Femur (tissue), 1 donor: ENCODE results near the gene MATCAP1.
A peak's percentile ranks its signal among the peaks of the same experiment; 100 is the strongest.

ENCODE experiments used
- DNase-seq: peaks from one replicate; pipeline ENCODE4 v3.0.0-alpha.2; 2017

MATCAP1 gene

DNA sequence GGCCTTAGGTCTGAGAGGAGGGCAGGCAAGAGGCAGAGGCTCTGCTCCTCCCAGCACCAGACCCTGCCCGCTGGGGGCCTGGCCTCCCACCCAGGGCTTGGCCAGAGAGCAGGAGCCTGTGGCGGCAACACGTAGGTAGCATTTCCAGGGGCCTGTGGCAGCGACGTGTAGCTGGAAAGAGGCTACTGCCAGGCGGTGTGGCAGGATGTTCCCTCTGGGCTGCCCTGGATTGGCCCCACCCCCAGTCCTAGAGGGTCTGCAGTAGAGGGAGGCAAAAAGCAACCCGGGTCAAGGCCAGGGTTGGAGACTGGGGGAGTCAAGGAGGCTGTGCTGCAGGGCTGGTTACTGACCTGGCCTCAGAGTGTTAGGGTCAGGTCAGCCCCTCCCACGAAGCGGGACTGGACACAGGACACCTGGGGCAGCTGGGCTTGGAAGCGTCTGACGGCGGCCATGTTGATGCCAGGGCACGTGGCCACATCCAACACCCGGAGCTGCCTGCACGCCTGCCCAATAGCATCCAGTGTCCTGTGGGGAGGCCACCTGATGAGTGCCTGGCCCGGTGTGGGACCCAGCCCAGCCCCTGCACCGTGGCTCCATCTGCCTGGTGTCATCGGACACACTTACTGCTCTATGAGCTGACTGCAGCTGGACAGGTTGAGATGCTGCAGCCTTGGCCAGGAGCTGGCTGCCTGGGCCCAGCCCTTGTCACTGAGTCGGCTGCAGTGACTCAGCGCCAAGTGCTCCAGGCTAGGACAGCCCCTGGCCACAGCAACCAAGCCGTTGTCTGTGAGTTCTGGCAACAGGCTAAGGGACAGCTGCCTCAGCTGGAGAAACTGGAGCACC is 23.7 kb upstream of the MATCAP1 start:
- no peak for DNase-seq

DNA sequence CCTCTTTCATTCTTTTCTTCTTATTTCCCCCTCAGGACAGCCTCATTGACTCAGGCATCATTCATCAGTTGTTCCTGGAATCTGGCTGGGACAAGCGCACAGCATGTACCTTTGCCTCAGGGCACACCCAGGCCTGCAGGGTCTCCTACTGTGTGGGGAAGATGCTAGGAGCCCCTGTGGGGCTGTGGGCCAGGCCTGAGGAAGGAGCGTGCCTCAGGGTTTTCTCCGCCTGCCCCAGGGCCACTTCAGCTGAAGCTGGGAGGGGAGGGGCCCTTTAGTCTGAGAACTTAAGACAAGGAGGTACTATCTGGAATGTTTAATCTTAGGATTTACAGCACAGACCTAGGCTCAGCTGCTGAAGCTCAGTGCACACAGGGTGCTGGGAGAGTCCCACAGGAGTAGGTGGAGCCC is 23.1 kb upstream of the MATCAP1 start:
- no peak for DNase-seq

DNA sequence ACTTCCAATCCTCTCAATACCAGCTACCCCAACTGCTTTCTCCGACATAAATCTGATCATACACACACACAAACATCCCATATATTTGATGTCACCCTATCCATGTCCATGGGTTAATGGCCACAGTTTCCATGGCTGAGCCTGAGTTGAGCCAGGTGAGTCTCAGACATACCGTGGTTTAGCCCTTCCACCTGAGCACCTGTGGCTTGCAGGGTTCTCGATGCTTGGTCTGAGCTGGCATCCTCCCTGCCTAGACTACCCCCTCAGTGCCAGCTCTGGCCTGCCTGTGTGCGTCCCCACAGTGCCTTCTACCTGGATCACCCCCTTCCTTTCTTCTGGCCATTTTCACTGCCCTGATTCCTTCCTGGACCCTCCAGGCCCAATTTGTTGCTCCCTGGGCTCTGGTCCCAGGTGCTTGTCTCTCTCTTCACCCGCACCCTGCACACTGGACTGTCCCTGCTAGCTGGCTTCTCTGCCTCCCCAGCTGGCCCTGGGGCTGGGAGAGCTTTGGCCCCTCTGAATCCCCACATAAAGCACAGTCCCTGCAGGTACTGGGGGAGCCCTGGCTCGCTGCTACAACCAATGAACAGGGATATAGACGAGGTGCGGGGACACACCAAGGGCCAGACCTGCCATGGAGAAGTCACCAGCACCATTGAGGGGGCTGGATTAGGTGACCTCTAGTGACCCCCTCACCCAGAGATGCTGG is 22.5 kb upstream of the MATCAP1 start:
- no peak for DNase-seq

DNA sequence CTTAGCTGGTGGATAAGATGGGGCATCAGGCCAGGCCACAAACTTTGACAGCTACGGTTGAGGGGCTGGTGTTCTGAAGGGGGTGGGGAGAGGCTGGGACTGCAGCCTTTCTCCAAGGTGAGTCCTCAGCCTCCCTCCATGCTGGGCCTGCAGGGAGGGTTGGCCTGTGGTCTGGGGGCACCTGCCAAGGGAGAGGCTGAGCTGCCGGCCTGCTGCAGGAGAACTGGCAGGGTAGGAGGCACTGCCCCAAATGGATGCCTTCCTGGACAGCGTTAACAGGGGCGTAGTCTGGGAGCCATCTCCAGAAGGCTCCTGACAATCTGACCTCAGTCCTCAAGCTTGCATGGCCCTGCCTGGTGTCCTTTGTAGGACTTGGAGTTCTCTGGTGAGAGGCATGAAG is 20.3 kb upstream of the MATCAP1 start:
- no peak for DNase-seq

DNA sequence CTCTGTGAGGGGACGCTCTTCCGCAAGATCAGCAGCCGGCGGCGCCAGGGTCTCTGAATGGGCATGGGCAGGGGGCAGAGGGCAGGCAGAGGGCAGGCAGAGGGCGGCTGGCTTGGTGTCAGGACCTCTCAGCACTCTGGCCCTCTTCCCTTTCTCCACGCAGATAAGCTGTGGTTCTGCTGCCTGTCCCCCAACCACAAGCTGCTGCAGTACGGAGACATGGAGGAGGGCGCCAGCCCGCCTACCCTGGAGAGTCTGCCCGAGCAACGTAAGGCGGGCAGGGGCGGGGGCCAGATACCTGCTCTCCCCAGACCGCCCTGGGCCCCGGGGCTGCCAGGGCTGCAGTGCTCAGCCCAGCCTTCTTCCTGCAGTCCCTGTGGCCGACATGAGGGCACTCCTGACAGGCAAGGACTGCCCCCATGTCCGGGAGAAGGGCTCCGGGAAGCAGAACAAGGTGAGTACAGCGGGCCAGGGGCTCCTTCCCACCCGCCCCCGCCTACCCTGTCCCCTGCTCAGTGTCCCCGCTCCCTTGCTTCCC is 19.3 kb upstream of the MATCAP1 start:
- DNase-seq = no peak

DNA sequence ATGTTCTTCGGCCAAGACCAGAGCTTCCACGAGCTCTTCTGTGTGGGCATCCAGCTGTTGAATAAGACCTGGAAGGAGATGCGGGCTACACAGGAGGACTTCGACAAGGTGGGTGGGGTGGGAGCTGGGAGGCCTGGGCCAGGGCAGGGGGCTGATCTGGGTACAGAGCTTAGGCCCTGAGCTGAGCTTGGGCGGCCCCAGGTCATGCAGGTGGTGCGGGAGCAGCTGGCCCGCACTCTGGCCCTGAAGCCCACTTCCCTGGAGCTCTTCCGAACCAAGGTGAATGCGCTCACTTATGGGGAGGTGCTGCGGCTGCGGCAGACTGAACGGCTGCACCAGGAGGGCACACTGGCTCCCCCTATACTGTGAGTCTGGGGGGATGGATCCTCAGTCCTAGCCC is 18.7 kb upstream of the MATCAP1 start:
- DNase-seq = no peak

DNA sequence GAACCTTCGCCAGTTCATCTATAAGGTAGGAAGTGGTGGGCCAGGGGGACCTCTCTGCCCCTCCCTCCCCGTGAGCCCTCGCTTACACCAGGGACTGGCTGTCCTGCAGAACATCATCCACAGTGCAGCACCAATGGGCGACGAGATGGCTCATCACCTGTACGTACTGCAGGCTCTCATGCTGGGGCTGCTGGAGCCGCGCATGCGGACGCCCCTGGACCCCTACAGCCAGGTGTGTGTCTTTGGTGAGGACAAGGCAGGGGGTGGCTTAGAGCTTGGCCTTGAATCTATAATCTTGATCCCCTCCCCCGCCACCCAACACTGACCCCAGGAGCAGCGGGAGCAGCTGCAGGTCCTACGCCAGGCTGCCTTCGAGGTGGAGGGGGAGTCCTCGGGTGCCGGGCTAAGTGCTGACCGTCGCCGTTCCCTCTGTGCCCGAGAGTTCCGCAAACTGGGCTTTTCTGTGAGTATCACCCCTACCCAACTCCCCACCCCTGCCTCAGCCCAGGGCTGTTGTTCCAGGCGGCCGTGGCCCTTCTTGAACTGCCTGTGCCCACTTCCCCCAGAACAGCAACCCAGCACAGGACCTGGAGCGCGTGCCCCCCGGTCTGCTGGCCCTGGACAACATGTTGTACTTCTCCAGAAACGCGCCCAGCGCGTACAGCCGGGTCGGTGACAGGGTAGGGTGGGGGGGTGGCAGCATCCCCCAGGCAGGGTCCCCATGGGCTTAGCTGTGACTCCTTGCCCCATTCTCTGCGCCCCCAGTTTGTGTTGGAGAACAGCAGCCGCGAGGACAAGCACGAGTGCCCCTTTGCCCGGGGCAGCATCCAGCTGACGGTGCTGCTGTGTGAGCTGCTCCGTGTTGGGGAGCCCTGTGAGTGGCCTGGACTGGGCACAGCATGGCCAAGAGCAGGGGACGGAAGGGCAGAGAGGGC is 17.9 kb upstream of the MATCAP1 start:
- no peak for DNase-seq

DNA sequence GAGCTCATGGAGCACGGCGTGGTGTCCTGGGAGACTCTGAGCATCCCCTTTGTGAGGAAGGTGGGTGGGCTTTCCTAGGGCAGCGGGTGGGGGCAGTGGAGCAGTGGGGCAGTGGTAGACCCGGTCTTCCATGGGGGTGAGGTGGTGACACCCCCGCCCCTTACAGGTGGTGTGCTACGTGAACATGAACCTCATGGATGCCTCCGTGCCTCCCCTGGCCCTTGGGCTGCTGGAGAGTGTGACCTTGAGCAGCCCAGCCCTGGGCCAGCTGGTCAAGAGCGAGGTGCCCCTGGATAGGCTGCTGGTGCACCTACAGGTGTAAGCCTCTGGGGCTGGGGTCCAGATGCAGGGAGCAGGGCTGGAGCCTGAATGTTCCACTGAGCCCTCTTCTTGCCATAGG is 16.7 kb upstream of the MATCAP1 start:
- no peak for DNase-seq

DNA sequence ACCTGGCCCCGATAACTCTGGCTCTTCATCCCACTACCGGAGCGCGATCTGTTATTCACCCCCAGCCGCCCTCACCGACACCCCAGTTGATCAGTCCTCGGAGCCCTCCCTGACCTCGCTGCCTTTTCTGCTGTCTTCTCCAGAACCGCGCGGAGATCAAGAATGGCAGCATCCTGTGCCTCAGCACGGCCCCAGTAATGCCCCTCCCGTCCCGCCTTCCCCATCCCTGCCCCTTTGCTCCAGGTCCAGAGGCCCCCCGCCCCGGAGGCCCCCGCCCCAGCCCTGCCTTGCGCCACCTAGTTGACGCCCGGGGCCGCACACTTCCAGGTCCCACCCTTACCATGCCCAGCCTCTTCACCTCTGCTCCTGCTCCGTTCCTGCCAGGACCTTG is 16.0 kb upstream of the MATCAP1 start:
- no peak for DNase-seq

DNA sequence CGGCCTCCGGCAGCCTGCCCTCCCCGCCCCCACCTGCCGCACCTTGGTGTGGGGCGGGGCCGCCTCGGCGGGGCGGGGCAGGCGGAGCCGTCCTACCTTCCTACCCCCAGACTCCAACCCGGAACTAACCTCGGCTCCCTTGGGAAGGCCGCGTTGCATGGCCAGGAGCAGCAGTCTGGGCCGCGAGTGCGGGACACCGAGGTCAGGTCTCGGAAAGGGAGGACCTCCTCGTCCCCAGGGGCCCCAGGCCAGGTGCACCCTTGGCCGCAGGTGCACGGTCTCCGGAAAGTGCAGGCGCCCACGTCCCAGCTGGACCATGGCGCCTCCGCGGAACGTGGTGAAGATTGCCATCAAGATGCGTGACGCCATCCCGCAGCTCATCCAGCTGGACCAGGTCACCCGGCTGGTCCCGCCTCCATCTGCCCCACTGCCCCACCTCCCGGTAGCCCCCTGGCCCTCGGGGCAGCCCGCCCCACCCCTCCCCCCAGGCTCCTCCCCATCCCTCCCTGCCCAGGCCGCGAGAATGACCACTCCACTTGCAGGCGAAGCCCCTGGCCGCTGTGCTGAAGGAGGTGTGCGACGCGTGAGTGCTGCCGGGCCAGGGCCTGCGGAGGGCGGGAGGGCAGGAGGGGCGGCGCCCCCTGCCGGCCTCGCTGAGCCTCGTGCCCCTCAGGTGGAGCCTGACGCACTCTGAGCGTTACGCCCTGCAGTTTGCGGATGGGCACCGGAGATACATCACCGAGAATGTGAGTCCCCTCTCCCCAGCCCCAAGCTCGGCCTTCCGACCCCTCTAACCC is 15.4 kb upstream of the MATCAP1 start, which contains the start of gene ELMO3:
TSS of gene ELMO3 (plus strand) at position 121 of the 797 bp plus-strand sequence. CDS start at position 317, 196 bp downstream.
- no peak for DNase-seq

DNA sequence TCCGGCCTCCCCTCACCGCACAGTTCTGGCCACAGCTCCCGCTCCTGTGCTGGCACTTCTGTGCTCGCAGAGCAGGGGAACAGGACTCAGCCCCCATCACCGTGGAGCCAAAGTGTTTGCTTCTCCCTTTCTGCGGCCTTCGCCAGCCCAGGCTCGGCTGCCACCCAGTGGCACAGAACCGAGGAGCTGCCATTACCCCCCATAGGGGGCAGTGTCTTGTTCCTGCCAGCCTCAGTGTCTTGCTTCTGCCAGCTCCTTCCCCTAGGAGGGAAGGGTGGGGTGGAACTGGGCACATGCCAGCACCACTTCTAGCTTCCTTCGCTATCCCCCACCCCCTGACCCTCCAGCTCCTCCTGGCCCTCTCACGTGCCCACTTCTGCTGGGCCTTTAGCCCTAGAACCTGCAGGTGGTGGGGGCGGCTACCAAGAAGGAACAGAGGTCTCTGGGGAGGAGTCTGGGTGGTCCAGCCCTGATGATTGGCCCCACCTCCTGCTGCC is 14.5 kb upstream of the MATCAP1 start:
- DNase-seq = no peak

DNA sequence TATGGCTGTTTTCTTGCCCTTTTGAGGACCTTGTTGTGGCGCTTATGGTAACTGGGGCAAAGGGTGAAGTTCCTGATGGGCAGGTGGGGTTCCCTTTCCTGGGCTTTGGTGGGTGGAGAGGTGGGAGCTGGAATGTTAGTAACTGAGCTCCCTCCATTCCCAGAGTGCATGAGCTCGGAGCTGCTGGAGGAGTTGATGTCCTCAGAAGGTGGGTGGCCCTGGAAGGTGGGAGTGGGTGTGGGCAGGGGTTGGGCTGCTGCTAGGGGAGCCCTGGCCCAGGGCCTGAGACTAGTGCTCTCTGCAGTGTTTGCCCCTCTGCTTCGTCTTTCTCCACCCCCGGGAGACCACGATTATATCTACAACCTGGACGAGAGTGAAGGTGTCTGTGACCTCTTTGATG is 13.9 kb upstream of the MATCAP1 start:
- DNase-seq = no peak

DNA sequence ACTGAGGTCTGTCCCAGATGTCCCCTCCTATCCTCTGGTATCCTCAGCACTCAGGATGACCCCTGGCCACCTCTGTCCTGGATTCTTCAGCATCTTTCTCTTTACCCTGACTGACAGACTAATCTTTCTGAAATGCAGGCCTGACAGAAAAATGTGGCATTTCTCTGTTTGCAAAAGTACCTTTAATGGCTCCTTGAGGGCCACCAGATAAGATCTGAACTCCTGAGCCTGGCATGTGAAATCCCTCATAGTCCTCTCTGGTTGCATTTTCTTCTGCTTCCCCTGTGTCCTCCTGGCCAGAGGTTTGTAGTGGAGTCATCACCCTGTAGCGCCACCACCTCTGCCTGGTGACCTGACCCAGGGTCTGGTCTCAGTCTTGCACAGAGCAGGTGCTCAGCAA is 13.1 kb upstream of the MATCAP1 start:
- DNase-seq = no peak

DNA sequence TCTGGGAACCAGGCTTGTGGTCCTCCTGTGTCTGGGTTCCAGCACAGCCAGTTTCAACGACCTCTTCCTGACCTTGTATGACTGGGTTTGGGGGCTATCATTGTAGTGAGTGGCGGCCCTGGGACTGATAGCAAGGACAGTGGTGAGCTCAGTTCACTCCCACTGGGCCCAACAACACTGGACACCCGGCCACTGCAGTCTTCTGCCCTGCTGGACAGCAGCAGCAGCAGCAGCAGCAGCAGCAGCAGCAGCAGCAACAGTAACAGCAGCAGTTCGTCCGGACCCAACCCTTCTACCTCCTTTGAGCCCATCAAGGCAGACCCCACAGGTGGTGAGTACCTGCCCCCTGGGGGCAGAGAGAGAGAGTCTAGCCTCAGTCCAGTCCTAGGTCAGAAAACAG is 11.9 kb upstream of the MATCAP1 start:
- DNase-seq = no peak

DNA sequence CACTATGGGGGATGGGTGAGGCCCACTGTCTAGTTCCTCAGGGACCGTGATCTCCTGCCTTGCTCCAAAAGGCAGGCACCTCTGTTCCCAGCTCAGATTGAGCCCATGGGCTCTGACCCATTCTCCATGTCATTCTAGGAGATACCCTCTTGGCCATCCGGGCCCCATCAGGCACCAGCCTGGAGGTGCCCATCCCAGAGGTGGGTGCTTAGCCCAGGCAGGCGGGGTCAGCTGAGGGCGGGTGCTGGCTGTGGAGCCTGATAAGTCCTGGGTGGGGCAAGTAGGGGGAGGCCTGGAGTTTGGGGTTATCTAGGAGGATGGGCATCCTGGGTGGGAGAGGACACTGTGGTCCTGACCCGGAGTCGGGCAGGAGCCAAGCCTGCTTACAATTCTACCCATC is 10.5 kb upstream of the MATCAP1 start:
- DNase-seq = no peak

DNA sequence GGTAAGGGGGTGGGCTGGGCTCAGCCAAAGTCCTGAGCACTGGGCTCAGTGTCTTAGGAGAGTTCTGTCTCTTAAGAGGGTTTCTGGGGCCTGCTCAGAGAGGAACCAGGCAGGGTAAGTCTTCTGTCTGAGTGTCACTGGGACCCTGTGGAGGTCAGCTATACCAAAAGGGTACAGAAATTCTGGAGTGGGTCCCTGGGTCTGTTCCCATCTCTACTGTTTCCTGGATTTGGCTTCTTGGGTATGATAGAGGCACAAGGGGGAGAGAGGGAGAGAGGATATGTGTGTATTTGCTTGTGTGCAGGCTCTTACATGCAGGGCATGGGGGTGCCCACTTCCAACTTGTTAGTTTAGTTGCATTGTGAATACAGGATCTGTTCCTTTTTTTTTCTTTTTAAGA is 9.8 kb upstream of the MATCAP1 start:
- no peak for DNase-seq

DNA sequence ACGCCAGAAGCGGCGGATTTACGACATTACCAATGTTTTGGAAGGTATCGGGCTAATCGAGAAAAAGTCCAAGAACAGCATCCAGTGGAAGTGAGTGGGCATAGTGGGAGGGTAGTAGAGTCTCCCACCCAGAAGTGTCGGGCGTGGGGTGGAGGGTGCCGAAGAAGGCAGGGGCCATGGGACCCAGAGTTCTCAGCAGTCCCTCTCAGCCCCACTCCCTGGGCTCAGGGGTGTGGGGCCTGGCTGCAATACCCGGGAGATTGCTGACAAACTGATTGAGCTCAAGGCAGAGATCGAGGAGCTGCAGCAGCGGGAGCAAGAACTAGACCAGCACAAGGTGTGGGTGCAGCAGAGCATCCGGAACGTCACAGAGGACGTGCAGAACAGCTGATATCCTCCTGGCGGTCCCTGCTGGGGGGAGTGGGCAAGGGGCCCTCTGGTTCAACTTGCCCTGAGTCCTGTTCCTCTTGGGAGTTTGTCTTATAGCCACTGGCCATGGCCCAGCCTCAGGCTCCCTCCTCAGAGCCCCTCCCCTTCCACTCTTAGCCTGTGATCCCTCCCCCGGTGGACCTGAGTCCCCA is 9.1 kb upstream of the MATCAP1 start:
- DNase-seq = no peak

DNA sequence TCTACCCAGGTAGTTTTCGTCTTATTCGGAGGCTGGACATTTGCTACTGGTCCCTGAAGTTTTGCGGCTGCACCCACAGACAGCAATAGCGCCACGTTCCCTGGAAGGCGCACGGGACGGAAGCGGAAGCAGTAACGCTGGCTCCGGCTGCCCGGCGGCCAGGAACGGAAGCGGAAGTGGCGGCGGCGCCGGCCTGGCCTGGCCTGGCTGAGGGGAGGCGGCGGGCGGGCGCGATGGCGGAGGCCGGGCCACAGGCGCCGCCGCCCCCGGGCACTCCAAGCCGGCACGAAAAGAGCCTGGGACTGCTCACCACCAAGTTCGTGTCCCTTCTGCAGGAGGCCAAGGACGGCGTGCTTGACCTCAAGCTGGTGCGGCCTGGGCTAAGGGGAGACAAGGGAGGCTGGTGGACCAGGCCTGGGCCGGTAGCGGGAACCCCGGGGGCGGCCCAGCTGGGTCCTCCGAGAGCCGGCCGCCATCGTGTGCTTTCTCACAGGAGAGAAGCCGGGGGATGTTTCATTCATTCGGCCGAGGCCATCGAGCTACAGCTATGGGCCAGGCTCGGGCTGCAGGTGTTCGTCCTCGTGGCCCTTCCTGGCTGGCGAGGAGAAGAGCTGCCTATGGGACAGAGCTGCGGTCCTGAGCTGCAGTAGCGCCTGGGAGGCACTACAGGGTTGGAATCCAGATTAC is 8.4 kb upstream of the MATCAP1 start, which contains the start of gene E2F4:
TSS of gene E2F4 (plus strand) at position 161 of the 687 bp plus-strand sequence. CDS start at position 234, 73 bp downstream.
- DNase-seq = peak; percentile 95

DNA sequence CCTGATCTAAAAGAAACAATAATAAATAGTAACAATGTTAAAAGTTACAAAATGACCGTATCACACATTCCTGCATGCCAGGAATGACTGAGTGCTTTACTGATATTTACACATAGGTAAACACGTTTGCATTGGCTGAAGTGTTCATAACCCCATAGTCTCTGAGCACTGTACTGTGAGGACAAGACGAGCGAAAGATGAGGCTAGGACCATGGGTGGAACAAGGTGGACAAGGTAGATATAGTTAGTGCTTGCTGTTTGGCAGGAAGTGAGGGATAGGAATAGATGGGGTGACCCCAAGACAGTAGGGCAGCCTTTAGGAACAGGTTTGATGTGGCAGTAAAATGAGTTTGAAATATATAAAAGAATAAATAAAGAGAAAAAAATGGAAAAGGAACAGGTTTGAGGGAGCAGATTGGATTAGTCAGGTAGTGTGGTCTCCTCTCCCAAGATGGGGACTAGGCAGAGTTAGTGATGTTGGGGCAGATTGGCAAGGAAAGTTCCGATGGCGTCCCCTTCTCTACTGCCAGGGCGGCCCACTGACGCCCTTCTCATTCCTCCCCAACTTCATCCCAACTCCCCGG is 7.7 kb upstream of the MATCAP1 start:
- DNase-seq = no peak
